ENCODE results near the gene COLEC12.
A peak's percentile ranks its signal among the peaks of the same experiment; 100 is the strongest.

Gene COLEC12

GRCh38 chr18:354471-354870 is 146.0 kb downstream of the COLEC12 start:
- DNase-seq: no peak

- peak; percentile 6 for DNase-seq
Measured at GRCh38 chr18:354003-354402, 146.5 kb downstream of the COLEC12 start.

- no peak for DNase-seq
Measured at GRCh38 chr18:352438-352837, 148.1 kb downstream of the COLEC12 start.

GRCh38 chr18:350953-351572 is 149.4 kb downstream of the COLEC12 start:
- DNase-seq: no peak

GRCh38 chr18:346600-346999 is 153.9 kb downstream of the COLEC12 start:
- no peak for DNase-seq

GRCh38 chr18:341102-341501 is 159.4 kb downstream of the COLEC12 start:
- no peak for DNase-seq

- no peak for DNase-seq
Measured at GRCh38 chr18:340044-340443, 160.5 kb downstream of the COLEC12 start.

GRCh38 chr18:339200-339599 is 161.3 kb downstream of the COLEC12 start:
- no peak for DNase-seq

GRCh38 chr18:336713-337112 is 163.8 kb downstream of the COLEC12 start:
- no peak for DNase-seq

GRCh38 chr18:335733-336132 is 164.8 kb downstream of the COLEC12 start:
- DNase-seq: no peak

- DNase-seq: no peak
Measured at GRCh38 chr18:334575-335132, 165.8 kb downstream of the COLEC12 start.

- DNase-seq: no peak
Measured at GRCh38 chr18:332721-333510, 167.6 kb downstream of the COLEC12 start.

GRCh38 chr18:332007-332406 is 168.5 kb downstream of the COLEC12 start:
- DNase-seq: no peak

GRCh38 chr18:331221-331821 is 169.2 kb downstream of the COLEC12 start:
- DNase-seq: no peak

GRCh38 chr18:328928-329327 is 171.6 kb downstream of the COLEC12 start:
- DNase-seq: no peak

GRCh38 chr18:326846-327245 is 173.7 kb downstream of the COLEC12 start:
- peak; percentile 5 for DNase-seq

- DNase-seq: peak; percentile 37
Measured at GRCh38 chr18:323253-323622, 177.3 kb downstream of the COLEC12 start.

GRCh38 chr18:321865-322467 is 178.5 kb downstream of the COLEC12 start:
- DNase-seq: peak; percentile 46

- DNase-seq: no peak
Measured at GRCh38 chr18:320155-320554, 180.3 kb downstream of the COLEC12 start.

- no peak for DNase-seq
Measured at GRCh38 chr18:319720-320119, 180.8 kb downstream of the COLEC12 start.

GRCh38 chr18:318791-319291 is 181.7 kb downstream of the COLEC12 start:
- no peak for DNase-seq

GRCh38 chr18:317618-318017 is 182.9 kb downstream of the COLEC12 start:
- DNase-seq: no peak

- DNase-seq: no peak
Measured at GRCh38 chr18:316393-316792, 184.1 kb downstream of the COLEC12 start.

All from OCI-M1 (cell line).